Osteocyte (in vitro differentiated cells): ENCODE results near the gene KIRREL3. TPM values are rescaled to one million over a fixed set of nuclear protein-coding genes. Genes with fewer than 3 reads are reported as not detected.

Experiments used
- DNase-seq: peaks from one replicate; pipeline ENCODE4 v3.0.0; 2021; ENCODE audit warnings: mixed read lengths; ENCODE audit not compliant: unreplicated experiment; ENCODE audit errors: extremely low spot score
- H3K27ac Mint-ChIP-seq: one replicate; pipeline ENCODE4 v1.8.0; 2021; ENCODE audit warnings: mild to moderate bottlenecking, mixed read lengths; ENCODE audit not compliant: unreplicated experiment
- H3K27me3 Mint-ChIP-seq: one replicate; pipeline ENCODE4 v1.8.0; 2021; ENCODE audit warnings: mixed read lengths; ENCODE audit not compliant: unreplicated experiment
- H3K36me3 Mint-ChIP-seq: one replicate; pipeline ENCODE4 v1.8.0; 2021; ENCODE audit warnings: mixed read lengths; ENCODE audit not compliant: unreplicated experiment
- H3K4me1 Mint-ChIP-seq: one replicate; pipeline ENCODE4 v1.8.0; 2021; ENCODE audit warnings: mixed read lengths; ENCODE audit not compliant: unreplicated experiment
- H3K4me3 Mint-ChIP-seq: one replicate; pipeline ENCODE4 v1.8.0; 2021; ENCODE audit warnings: mild to moderate bottlenecking, moderate library complexity, mixed read lengths; ENCODE audit not compliant: unreplicated experiment
- H3K9me3 Mint-ChIP-seq: one replicate; pipeline ENCODE4 v1.8.0; 2021; ENCODE audit warnings: mixed read lengths; ENCODE audit not compliant: unreplicated experiment
- CTCF ChIP-seq: fragments of 200-600 bp; sonication (generic); IDR thresholded peaks from 2 replicates; pipeline ENCODE4 v1.5.0; 2021; ENCODE audit warnings: antibody characterized with exemption, mild to moderate bottlenecking, moderate library complexity
- total RNA-seq: library from RNA; stranded (reverse); gene quantifications from 2 replicates; pipeline ENCODE4 v1.2.1, GENCODE V29; 2021

Gene KIRREL3
- total RNA-seq, 1 donor from 2014 or later = 1.2 TPM

GRCh38 chr11:126660761-126661425 lies 339.7 kb downstream of the KIRREL3 start:
- no peak for TF ChIP-seq CTCF
- no peak overlapping the region for H3K4me3 Mint-ChIP-seq
- H3K36me3 Mint-ChIP-seq = no peaks in the 10 kb centered on the region
- no peak overlapping the region for H3K27ac Mint-ChIP-seq
- peaks cover 1% of the 10 kb centered on the region for H3K4me1 Mint-ChIP-seq
- no peaks in the 10 kb centered on the region for H3K9me3 Mint-ChIP-seq
- H3K27me3 Mint-ChIP-seq = no peaks in the 10 kb centered on the region
- DNase-seq = no peak

GRCh38 chr11:126660321-126660720 lies 340.2 kb downstream of the KIRREL3 start:
- Mint-ChIP-seq H3K27me3 (no peaks in the 10 kb centered on the region), H3K9me3 (no peaks in the 10 kb centered on the region), H3K4me1 (peaks cover 7% of the 10 kb centered on the region), H3K36me3 (no peaks in the 10 kb centered on the region), H3K4me3 (no peak overlapping the region), H3K27ac (no peak overlapping the region)
- DNase-seq = no peak
- TF ChIP-seq CTCF = no peak

- H3K9me3 Mint-ChIP-seq = no peaks in the 10 kb centered on the region
- DNase-seq = no peak
- H3K36me3 Mint-ChIP-seq = no peaks in the 10 kb centered on the region
- H3K27ac Mint-ChIP-seq = no peak overlapping the region
- TF ChIP-seq CTCF = no peak
- H3K27me3 Mint-ChIP-seq = no peaks in the 10 kb centered on the region
- no peak overlapping the region for H3K4me3 Mint-ChIP-seq
- peaks cover 13% of the 10 kb centered on the region for H3K4me1 Mint-ChIP-seq
Measured at GRCh38 chr11:126658306-126659056, 342.1 kb downstream of the KIRREL3 start.

DNA sequence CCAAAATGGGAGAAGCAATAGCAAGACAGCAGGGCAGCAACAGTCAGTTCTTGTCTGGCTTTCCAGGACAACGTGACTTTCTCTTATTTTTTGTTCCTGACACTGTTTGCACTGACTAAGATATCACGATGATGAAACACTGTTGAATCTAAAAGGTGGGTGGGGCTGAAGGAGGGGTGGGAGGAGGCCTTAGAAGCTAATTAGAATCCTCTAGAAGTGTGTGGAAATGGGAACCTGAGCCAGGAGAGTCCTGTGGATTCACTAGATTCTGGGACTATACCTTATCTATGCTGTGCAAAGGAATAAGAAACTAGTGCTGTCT lies 344.8 kb downstream of the KIRREL3 start:
- Mint-ChIP-seq H3K4me3 (no peak overlapping the region), H3K27me3 (no peaks in the 10 kb centered on the region)
- no peak for DNase-seq

More for the DNA sequence above, 344.8 kb downstream of the KIRREL3 start:
- no peak overlapping the region for H3K27ac Mint-ChIP-seq
- peaks cover 13% of the 10 kb centered on the region for H3K4me1 Mint-ChIP-seq
- no peak for TF ChIP-seq CTCF
- no peaks in the 10 kb centered on the region for H3K9me3 Mint-ChIP-seq
- no peaks in the 10 kb centered on the region for H3K36me3 Mint-ChIP-seq
